Psoas muscle (tissue), 8 donors: ENCODE measurements around the gene ITGA1. TPM values are rescaled to one million over a fixed set of nuclear protein-coding genes. Genes with fewer than 3 reads are reported as not detected.

ENCODE experiments used
- ATAC-seq, 4 donors: fragments of 200-7000 bp; cut with Tn5 transposase; one replicate each; pipeline ENCODE4 v1.9.1; 2020; ENCODE audit warnings: moderate library complexity in 3 of 4, mild to moderate bottlenecking in 2 of 4
- DNase-seq, 2 donors: peaks; one replicate each; pipeline ENCODE4 v3.0.0-alpha.2; 2020
- H3K27ac ChIP-seq: fragments of 200-600 bp; one replicate; pipeline ENCODE4 v1.8.0; 2022
- H3K27me3 ChIP-seq, 3 donors: fragments of 200-600 bp in 1 of 3; one replicate each; pipeline versions ENCODE4 v1.6.1 to v1.8.0; 2013 to 2022; ENCODE audit warnings: low read length in 2 of 3, mild to moderate bottlenecking in 2 of 3, moderate library complexity in 1 of 3; ENCODE audit not compliant: insufficient read depth in 3 of 3
- H3K36me3 ChIP-seq, 2 donors: fragments of 200-600 bp in 1 of 2; one replicate each; pipeline versions ENCODE4 v1.6.1 to v1.8.0; 2013 to 2022; ENCODE audit warnings: low read depth in 1 of 2, mild to moderate bottlenecking in 1 of 2, moderate library complexity in 1 of 2; ENCODE audit not compliant: insufficient read depth in 1 of 2
- H3K4me1 ChIP-seq: fragments of 200-600 bp; one replicate; pipeline ENCODE4 v1.8.0; 2022
- H3K4me3 ChIP-seq: fragments of 200-600 bp; one replicate; pipeline ENCODE4 v1.8.0; 2022; ENCODE audit warnings: mild to moderate bottlenecking
- H3K9me3 ChIP-seq: fragments of 200-600 bp; one replicate; pipeline ENCODE4 v1.8.0; 2022
- WGBS, 3 donors: extraction: QIAGEN DNeasy Blood & Tissue Kit; methylation state at CpG; one replicate each; pipeline versions ENCODE4 v1.1.6 to v1.1.7; 2013; 5-methylcytosine and 5-hydroxymethylcytosine counted together
- intact Hi-C, 2 donors: fragments of 100-400 bp; cut with DNase I; formaldehyde crosslinking; loops; one replicate each; pipeline versions ENCODE4 v1.11.0 to v1.14.2; 2022
- polyA plus RNA-seq, 3 donors: library from polyadenylated mRNA; stranded (reverse); fragments of 200-250 nt; gene quantifications; one replicate each; pipeline ENCODE4 v1.2.3, GENCODE V29; 2013
- total RNA-seq, 4 donors: library from RNA; stranded (reverse); fragmentation: NEBNext Ultra II Directional in 2 of 4; extraction: Animal tissue kit (Norgen Biotek cat#: 25700) in 2 of 4; gene quantifications; one replicate each; pipeline versions ENCODE4 v1.2.1 to v1.2.4, GENCODE V29; 2021 to 2023
- TF ChIP-seq, protein P1 (sequence below): fragments of 200-600 bp; IDR thresholded peaks from one replicate; pipeline ENCODE4 v1.8.0; 2022; ENCODE audit warnings: antibody characterized with exemption
- donor health status: healthy with polysubstance abuse.
- donor health status: DM: no; HTN: no; CAD: no; lungs with moderate emphysema.
- donor health status: Bipolar disorder and iron deficiency.
- donor health status: healthy.
- donor health status: DM: yes; HTN: yes; CAD: no.
- donor health status: DM: no; HTN: no; CAD: no.
- donor health status: DM: no; HTN: no; CAD: no.
- donor health status: DM: yes; HTN: yes; CAD: no.

The ITGA1 gene
- total and polyA plus RNA-seq, 7 donors, result 3.4 to 29.3 (median 13.0) TPM

DNA sequence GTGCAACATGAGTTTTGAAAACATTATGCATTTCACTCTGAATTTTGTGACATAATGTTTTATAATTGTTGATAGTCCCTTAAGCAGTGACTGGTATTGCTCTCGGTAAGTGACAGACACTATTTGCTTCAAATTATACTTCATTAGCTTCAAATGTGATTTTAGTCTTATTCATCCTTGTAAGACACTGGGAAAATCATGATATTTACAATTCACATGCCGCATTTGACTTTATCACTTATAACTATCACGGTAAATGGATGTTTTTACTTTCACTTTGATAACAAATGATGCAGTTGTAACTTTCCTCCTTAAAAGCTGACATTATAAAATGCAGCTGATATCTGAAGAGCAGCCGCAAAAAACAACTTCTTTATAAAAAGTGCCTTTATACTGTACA, 157.3 kb downstream of the ITGA1 start:
- peak overlapping the region; percentile 30 for H3K4me3 ChIP-seq
- H3K9me3 ChIP-seq, result no peaks in the 10 kb centered on the region
- TF ChIP-seq, protein P1, sequence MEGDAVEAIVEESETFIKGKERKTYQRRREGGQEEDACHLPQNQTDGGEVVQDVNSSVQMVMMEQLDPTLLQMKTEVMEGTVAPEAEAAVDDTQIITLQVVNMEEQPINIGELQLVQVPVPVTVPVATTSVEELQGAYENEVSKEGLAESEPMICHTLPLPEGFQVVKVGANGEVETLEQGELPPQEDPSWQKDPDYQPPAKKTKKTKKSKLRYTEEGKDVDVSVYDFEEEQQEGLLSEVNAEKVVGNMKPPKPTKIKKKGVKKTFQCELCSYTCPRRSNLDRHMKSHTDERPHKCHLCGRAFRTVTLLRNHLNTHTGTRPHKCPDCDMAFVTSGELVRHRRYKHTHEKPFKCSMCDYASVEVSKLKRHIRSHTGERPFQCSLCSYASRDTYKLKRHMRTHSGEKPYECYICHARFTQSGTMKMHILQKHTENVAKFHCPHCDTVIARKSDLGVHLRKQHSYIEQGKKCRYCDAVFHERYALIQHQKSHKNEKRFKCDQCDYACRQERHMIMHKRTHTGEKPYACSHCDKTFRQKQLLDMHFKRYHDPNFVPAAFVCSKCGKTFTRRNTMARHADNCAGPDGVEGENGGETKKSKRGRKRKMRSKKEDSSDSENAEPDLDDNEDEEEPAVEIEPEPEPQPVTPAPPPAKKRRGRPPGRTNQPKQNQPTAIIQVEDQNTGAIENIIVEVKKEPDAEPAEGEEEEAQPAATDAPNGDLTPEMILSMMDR, result no peak
- intact Hi-C loops, result loop anchor here (5.0 to 10.0 kb wide), 2 partner anchors 147 to 1270 kb away; no protein-coding TSS in a partner anchor
- H3K27me3 ChIP-seq, result no peaks in the 10 kb centered on the region
- H3K4me1 ChIP-seq, result no peaks in the 10 kb centered on the region
- DNase-seq (no peak), ATAC-seq (no peak)
- H3K27ac ChIP-seq, result no peak overlapping the region
- WGBS, 3 donors, result 45 to 64% (median 60%) methylated on average over 4 of the region's 4 CpGs
- peaks cover 0 to 2% of the 10 kb centered on the region in 2 donors for H3K36me3 ChIP-seq

DNA sequence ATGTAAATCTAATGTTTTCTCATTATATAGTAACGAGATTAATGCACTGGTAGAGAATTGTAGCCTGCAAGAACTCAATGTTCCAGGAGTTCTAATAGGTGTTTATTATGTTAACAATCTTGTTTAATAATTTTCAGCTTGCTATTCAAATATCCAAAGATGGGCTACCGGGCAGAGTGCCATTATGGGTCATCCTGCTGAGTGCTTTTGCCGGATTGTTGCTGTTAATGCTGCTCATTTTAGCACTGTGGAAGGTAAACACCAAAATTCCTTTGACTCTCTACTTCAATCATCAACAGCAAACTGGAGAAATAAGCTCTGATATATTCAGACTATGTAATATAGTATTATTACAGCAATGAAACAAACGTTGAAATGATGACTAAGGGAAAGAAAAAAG, 159.5 kb downstream of the ITGA1 start:
- intact Hi-C loops, result loop anchor here (5.0 to 10.0 kb wide), 2 partner anchors 145 to 1268 kb away; no protein-coding TSS in a partner anchor
- TF ChIP-seq, protein P1, result no peak
- Histone ChIP-seq H3K27ac (no peak overlapping the region), H3K4me3 (no peak overlapping the region), H3K36me3 (no peaks in the 10 kb centered on the region), H3K9me3 (no peaks in the 10 kb centered on the region), H3K27me3 (no peaks in the 10 kb centered on the region), H3K4me1 (no peaks in the 10 kb centered on the region)
- DNase-seq (no peak), ATAC-seq (no peak)
- WGBS, 3 donors, result 64 to 79% (median 75%) methylated on average over 4 of the region's 4 CpGs

DNA sequence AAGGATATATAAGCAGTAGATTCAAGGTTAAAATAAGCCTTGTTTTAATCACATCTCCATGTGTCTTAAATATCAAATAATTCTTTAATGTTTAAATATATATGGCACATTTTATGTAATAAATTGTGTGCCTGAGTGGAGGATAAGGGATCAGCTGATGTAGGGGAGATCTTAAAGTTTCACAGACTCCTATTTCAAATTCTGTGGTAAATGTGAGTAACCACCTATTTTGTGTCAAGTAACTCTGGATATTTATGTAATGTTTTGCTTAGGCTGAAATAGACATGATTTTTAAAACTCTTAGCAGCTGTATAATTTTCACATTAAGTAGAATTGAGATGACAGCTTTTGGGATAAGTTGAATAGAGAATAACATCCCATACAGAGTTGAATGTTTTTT, 160.1 kb downstream of the ITGA1 start:
- intact Hi-C loops, result loop anchor here (2.0 to 10.0 kb wide), 3 partner anchors 144 to 1267 kb away; no protein-coding TSS in a partner anchor
- no peaks in the 10 kb centered on the region for H3K4me1 ChIP-seq
- no peak for ATAC-seq
- no peaks in the 10 kb centered on the region for H3K36me3 ChIP-seq
- H3K9me3 ChIP-seq, result no peaks in the 10 kb centered on the region
- H3K4me3 ChIP-seq, result no peak overlapping the region
- no peak overlapping the region for H3K27ac ChIP-seq
- DNase-seq, result no peak
- TF ChIP-seq, protein P1, result no peak
- H3K27me3 ChIP-seq, result no peaks in the 10 kb centered on the region

GRCh38 chr5:52948418-52949076, 160.8 kb downstream of the ITGA1 start:
- TF ChIP-seq, protein P1, result peak; percentile 71
- WGBS, 3 donors, result 48 to 61% (median 52%) methylated on average over 1 of the region's 1 CpG
- DNase-seq (peak in 1 of 2 donors; percentile 17), ATAC-seq (peak; percentile 71 to 81 (median 78))
- intact Hi-C loops, result loop anchor here (2.0 to 10.0 kb wide), 3 partner anchors 144 to 1266 kb away; no protein-coding TSS in a partner anchor
- Histone ChIP-seq H3K27me3 (no peaks in the 10 kb centered on the region), H3K36me3 (no peaks in the 10 kb centered on the region), H3K4me1 (no peaks in the 10 kb centered on the region), H3K27ac (no peak overlapping the region), H3K4me3 (no peak overlapping the region), H3K9me3 (no peaks in the 10 kb centered on the region)

GRCh38 chr5:52950686-52951085, 163.0 kb downstream of the ITGA1 start:
- H3K4me1 ChIP-seq, result no peaks in the 10 kb centered on the region
- H3K4me3 ChIP-seq, result no peak overlapping the region
- H3K27ac ChIP-seq, result no peak overlapping the region
- H3K36me3 ChIP-seq, result peaks cover 0 to 3% of the 10 kb centered on the region in 2 donors
- ATAC-seq, result no peak
- H3K27me3 ChIP-seq, result no peaks in the 10 kb centered on the region
- no peak for DNase-seq
- intact Hi-C loops, result no loop called here
- H3K9me3 ChIP-seq, result no peaks in the 10 kb centered on the region
- 83 to 95% (median 86%) methylated on average over 3 of the region's 3 CpGs for WGBS, 3 donors
- TF ChIP-seq, protein P1, result no peak
